NCI-H69 (cell line): Measurements from ENCODE around the gene EGFL7.
"Not testable (repeated sequence)": the region's sequence is repeated elsewhere in the genome, so short reads cannot be mapped to it uniquely, and the experiment has no call there.

Source experiments
- DNase-seq: peaks from one replicate; lab custom pipeline; 2025; lab: John Stamatoyannopoulos, UW

The EGFL7 gene

DNA sequence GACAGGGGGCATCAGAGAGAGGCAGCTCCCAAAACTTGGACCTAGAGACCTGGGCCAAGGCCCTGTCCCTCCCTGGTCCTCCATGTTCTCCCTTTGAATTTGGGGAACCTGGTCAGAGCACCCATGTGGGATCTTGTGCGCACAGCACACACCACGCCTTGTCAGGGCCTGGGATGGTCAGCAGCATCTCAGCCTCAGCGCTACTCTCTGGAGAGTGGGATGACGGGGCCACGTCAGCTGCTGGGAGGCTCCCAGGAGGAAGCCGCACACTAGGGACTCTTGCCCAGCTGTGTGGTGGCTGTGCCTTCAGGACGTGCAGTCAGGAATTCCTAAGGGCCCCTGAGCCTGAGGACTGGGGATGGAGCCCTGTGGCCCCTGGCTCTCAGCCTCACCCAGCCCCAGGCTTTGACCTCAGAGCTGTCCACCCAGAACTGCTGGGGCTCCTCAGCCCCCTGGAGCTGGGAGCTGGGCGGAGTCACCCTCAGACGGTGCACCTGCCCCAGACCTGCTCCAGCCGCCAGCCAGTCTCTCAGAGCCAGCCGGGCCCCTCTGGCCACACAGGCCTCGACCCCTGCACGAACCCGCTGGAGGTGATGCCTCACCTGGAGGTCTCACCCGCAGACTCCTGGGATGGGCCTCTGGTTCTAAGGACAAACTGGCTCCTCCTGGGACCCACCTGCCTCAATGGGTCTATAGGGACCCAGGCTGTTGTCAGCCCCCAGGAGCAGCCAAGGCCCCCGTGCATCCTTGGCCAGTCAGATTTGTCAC, 38.3 kb upstream of the EGFL7 start:
- peak; percentile 28 for DNase-seq

DNA sequence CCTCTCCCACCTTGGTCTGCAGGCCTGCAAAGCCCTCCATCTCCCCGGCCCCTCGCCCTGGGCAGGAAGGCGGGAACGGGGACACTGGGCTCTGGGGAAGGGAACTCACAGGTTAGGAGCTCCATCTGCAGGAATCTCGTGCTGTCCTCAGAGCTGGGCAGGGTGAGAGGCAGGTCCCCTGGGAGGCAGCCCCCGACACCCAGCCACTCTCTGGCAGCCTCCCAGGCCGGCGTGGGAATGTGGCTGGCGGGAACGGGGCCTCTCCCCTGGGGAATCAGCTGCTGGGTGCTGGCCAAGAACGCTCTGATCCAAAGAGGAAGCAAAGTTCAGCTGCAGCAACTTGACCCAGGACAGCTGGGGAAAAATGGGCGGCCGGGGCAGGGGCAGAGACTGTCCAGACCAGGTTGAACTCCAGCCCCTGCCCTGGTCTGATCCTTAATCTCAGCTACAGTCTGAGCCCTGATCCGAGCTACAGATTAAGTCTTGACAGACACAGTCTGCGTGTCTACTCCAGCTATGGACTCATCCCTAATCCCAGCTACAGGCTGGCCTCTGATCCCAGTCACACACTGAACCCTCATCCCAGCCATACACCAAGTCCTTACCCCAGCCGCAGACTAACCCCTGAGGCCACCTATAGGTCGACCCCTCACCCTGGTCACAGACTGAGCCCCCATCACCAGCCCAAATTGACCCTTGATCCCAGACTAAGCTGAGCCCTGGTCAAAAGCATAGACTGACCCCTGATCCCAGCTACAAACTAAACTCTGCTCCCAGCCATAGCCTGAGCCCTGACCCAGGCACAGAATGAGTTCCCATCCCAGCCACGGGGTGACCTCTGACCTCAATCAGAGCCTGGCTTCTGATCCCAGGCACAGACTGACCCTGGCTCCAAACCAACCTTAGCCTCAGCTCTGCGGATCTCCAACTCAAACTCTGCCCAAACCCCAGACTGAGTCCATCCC, 37.3 kb upstream of the EGFL7 start:
- peak; percentile 44 for DNase-seq

DNA sequence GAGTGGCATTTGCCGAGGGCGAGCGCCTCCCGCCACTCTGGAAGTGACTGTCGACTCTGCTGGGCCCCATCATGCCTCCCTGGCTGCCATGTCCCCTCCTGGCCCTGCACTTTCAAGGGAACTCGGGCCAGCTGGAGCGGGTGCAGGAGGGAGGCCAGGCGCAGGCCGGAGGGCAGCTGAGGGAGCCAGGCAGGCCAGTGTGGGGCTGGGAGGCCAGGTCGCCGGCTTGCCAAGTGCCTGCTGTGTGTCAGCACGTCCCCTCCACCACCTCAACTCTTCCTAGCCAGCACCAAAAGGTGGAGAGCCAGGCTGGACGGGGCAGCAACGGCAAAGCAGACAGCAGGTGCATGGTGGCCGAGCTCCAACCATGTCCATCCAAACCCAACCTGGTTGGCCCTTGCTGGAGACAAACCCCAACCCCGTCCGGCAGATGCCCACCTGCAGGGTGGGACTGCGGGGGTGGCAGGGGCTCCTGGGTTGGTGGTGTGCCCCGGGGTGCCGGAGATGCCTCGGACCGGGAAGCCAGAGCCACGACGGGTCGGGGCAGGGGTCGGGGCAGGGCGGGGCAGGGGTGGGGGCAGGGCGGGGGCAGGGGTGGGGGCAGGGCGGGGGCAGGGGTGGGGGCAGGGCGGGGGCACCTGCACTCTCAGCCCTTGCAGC, 36.5 kb upstream of the EGFL7 start:
- no peak for DNase-seq

- peak; percentile 83 for DNase-seq
Observed at GRCh38 chr9:136626740-136627642, 35.7 kb upstream of the EGFL7 start.

GRCh38 chr9:136627703-136628102, 35.0 kb upstream of the EGFL7 start:
- DNase-seq: no peak

DNA sequence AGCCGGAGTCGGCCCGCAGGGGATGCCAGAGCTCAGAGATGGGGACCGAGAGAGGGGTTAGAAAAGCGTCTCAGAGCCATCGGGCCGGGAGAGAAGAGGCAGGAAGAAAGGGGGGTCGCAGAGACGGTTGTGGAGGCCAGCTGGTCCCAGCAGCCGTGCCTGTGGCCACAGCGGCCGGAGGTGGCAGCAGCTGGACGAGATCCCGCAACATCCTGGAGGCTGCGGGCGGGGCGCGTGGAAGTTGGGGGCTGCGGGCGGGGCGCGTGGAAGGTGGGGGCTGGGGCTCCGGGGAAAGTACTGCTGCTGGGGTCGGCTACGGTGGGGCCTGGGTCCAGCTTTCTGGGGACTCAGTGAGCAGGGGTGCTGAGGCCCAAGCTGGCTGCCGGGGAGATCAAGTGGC, 34.4 kb upstream of the EGFL7 start:
- no peak for DNase-seq

- peak; percentile 52 for DNase-seq
Observed at GRCh38 chr9:136629001-136629878, 33.5 kb upstream of the EGFL7 start.

- DNase-seq: peak; percentile 74
Observed at GRCh38 chr9:136629879-136630661, 32.6 kb upstream of the EGFL7 start.

- DNase-seq: no peak
Observed at GRCh38 chr9:136630662-136630992, 32.1 kb upstream of the EGFL7 start.

DNA sequence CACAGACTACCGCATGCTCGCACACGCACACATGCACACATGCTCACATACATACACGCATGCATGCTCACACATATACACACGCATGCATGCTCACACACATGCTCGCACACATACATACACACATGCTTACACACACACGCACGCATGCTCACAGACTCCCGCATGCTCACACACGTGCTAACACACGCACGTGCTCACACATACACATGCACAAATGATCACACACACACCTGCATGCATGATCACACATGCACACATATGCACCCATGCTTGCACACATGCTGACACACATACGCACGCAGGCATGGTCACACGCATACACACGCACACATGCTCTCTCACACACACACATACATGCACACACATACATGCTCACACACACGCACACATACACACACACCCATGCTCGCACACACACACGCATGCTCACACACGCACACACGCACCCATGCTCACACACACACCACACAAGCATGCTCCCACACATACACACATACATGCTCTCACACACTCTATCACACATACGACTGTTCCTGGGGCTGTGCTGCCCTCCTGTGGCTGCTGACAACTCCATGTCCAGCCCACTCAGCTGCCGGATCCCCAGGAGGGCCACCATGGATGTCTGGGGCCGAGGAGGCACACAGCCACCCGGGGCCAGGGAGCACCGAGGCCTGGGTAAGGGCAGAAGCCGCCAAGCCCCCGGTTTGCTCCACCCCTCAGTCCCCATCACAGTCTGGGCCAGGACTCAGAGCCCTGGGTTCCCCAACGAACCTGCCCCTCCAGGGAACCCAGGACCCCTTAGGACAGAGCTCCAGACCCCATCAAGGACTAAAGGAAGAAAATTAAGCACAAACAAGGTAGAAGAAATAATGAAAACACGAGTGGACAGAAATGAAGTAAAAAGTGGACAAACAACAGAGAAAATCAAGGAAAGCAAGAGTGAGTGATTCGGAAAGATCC, 31.4 kb upstream of the EGFL7 start:
- DNase-seq: peak; percentile 85

GRCh38 chr9:136632072-136632471, 30.6 kb upstream of the EGFL7 start:
- not testable (repeated sequence) for DNase-seq

DNA sequence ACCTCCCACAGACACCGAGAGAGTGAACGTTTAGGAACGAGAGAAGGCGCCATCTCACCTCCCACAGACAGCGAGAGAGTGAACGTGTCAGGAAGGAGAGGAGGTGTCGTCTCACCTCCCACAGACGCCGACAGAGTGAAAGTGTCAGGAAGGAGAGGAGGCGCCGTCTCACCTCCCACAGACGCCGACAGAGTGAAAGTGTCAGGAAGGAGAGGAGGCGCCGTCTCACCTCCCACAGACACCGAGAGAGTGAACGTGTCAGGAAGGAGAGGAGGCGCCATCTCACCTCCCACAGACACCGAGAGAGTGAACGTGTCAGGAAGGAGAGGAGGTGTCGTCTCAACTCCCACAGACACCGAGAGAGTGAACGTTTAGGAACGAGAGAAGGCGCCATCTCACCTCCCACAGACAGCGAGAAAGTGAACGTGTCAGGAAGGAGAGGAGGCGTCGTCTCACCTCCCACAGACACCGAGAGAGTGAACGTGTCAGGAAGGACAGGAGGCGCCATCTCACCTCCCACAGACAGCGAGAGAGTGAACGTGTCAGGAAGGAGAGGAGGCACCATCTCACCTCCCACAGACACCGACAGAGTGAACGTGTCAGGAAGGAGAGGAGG, 30.1 kb upstream of the EGFL7 start:
- DNase-seq: not testable (repeated sequence)

DNA sequence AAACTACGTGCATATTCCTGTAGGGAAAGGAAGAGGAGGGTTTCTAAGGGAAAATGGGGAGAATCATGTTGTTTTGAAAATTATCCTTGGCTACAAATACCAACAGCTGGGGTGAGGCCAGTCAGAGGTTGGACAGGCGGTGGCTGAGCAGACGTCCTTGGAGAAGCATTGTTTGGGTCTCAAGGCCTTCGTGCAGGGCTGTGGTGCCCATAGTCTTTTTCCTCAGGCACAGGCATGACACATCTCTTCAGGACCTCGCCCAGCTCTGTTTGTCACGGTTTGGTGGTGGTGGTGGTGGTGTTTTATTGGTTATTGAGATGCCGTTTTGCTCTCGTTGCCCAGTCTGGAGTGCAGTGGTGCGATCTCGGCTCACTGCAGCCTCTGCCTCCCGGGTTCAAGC, 27.8 kb upstream of the EGFL7 start:
- no peak for DNase-seq

DNA sequence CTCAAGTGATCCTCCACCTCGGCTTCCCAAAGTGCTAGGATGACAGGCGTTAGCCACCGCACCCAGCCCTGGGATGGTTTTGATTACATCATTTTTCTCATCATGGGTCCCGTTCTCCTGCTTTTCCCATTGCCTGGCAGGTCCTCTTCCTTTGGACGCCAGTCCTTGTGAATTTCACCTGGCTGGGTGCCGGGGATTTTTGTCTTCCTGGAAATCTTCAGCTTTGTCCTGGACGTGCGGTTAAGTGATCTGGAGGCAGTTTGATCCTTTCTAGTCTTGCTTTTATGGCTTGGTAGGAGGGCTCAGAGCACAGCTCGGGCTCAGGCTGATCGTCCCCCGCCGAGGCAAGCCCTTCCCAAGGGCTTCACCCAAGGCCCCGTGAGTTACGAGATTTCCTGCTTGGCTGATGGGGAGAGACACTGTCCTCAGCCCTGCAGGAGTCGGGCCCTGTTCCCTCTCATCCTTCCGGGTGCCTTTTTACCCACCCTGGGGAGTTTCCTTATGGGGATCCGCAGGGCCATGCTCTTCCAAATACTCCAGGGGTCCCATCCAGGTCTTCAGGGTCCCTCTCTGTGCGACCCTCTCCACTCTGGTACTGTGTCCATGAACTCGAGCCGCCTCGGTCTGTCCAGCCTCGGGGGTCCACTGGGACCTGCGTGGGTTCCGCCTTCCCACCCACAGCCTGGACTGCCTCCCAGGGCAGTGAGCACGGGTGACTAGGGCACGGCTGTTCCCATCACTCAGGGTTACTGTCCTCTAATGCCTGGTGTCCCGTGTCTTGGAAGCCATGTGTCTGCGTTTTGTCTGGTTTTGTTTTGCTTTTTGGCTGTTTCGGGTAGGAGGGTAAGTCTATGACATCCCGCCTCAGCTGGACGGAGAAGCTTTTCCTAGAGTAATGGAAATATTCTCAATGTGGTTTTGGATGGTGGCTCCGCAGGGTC, 22.3 kb upstream of the EGFL7 start:
- DNase-seq: no peak

DNA sequence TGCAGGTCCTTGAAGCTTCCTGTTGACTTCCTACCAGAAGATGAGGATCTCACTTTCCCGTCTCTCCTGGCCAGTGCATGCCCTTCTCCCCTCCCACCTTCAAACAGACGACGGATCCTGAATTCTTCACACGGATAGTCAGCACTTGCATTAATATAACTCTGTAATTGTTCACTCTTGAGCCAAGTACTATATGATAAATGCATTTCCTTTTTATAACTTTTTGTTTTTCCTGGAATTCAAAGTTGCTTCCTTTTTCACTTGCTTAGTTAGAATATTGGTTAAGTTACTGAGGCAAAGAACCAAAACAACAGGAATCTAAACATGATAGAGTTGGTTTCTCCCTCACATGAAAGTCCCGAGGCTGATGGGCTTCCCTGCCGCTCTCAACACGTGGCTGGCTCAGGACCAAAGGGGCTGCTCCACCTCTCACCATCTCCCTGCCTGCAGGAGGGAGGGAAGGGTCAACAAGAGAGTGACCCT, 20.2 kb upstream of the EGFL7 start:
- DNase-seq: peak; percentile 53

GRCh38 chr9:136643596-136644342, 18.9 kb upstream of the EGFL7 start:
- DNase-seq: no peak
